DLD1 (cell line): ENCODE data around the gene PCSK5.

Experiments used
- in situ Hi-C: cut with HindIII; loops from 2 replicates; pipeline ENCODE4 v1.10.0; 2017; ENCODE audit warnings: low sequenced_read_pairs

Gene PCSK5

DNA sequence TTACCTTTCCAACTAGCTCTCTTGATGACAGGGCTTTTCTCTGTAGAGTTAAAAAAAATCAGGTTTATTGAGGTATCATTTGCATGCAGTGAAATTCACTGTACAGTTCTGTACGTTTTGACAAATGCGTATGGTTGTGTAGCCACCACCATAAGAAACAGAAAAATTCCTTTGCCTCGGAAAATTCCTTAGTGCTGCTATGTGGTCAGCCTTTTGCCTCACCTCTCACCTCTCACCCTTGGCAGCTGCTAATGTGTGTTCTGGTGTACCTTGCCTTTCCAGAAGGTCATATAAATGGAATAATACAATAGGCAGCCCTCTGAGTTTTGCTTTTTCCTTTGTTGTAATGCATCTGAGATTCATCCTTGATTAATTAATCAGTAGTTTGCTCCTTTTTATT, 28.4 kb downstream of the PCSK5 start:
- in situ Hi-C loops = no loop called here

GRCh38 chr9:75921391-75922127, 31.1 kb downstream of the PCSK5 start:
- in situ Hi-C loops = no loop called here

DNA sequence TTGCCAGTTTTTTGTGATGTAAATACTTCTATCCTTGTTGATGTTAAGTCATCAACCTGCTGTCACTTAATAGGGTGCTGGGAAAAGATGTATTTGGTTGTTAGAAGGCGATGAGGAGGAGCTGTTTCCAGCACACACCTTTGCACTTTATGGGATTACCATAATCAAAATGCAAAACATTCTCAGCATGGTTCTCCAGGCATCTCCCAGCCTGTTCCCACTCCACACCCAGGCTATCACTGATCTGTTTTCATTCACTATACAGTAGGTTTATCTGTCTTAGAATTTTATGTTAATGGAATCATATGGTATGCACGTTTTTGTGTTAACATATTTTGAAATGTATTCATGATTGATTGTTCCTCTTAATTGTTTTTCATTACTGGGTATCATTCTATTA, 35.9 kb downstream of the PCSK5 start:
- in situ Hi-C loops = no loop called here

GRCh38 chr9:75927356-75927755, 36.9 kb downstream of the PCSK5 start:
- in situ Hi-C loops = no loop called here

GRCh38 chr9:75930190-75930589, 39.7 kb downstream of the PCSK5 start:
- in situ Hi-C loops = no loop called here

DNA sequence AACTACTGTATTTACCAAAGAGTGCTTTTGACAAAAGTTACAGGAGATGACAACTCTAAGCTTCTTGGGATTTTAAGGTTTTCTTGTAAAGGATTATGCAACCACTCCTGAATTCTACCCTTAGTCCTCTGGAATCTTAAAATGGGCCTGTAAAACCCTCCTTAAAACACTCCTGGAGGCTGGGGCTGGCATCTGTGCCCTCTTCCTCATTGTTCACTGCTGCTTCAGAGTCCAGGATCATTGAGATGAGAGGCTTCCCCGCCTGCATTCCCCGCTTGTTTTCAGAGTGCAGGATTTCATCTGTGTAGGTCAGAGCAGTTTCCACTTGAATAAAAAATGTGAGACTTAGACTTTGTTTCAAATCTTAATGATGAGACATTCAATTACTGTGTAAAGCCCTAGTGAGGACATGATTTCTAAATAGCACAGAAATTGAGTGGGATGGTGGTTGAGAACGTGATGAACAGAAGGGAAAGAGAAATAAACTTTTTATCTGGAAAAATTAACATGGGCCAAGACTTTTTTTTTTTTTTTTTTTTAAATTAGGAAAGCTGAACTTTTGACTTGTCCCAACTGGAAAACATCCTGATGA, 40.4 kb downstream of the PCSK5 start:
- in situ Hi-C loops = no loop called here

GRCh38 chr9:75933982-75934381, 43.5 kb downstream of the PCSK5 start:
- in situ Hi-C loops = no loop called here

DNA sequence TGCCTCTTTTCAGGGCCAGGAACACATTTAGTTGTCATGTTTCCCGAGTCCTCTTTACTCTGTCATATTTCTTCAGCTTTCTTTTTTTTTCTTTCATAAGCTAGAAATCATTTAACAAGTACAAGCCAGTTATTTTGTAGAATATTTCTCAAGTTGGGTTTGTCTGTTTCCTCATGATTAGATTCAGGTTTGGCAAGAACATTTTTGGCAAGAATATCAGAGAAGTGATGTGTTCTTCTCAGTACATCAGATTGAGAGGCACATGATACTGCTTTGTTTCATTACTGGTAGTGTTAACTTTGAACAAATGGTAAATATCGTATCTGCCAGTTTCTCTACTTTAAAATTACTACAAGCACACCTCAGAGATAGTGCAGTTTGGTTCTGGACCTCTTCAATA, 45.1 kb downstream of the PCSK5 start:
- in situ Hi-C loops = no loop called here

DNA sequence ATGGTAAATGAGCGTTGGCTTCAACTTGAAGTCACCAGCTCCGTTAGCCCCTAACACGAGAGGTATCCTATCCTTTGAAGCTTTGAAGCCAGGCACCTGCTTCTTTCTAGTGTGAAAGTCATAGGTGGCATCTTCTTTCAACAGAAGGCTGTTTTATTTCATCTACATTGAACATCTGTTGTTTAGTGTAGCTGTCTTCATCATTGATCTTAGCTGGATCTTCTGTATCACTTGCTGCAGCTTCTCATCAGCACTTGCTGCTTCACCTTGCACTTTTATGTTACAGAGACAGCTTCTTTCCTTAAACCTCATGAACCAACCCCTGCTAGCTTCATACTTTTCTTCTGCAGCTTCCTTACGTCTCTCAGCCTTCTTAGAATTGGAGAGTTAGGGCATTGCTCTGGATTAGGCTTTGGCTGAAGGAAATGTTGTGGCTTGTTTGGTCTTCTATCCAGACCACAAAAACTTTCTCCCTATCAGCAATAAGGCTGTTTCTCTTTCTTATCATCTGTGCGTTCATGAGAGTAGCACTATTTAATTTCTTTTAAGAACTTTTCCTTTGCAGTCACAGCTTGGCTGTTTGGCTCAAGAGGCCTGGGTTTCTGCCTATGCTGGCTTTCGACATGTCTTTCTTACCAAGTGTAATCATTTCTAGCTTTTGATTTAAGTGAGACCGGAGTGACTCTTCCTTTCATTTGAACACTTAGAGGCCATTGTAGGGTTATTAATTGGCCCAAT, 47.2 kb downstream of the PCSK5 start:
- in situ Hi-C loops = no loop called here

DNA sequence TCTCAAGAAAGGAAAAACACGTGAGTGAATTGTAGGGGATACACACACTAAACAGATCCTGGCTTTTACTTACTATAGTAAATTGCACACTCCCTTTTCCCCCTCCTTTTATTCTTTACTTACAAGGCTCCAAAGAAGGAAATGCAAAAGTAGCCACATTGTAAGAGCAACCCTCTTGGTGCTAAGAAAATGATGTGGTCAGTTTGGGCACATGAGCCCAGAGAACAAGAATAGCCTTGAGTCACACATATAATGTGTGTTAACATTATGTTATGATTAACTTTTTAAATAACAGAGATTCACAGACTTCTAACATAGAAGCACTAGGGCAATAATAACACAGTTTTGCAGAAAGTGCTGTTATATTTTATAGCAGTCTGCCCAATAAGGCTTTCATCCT, 48.5 kb downstream of the PCSK5 start:
- in situ Hi-C loops = no loop called here

- in situ Hi-C loops = no loop called here
These were observed 49.2 kb downstream of the PCSK5 start for GRCh38 chr9:75939536-75940111.

GRCh38 chr9:75941066-75941465, 50.6 kb downstream of the PCSK5 start:
- in situ Hi-C loops = no loop called here

DNA sequence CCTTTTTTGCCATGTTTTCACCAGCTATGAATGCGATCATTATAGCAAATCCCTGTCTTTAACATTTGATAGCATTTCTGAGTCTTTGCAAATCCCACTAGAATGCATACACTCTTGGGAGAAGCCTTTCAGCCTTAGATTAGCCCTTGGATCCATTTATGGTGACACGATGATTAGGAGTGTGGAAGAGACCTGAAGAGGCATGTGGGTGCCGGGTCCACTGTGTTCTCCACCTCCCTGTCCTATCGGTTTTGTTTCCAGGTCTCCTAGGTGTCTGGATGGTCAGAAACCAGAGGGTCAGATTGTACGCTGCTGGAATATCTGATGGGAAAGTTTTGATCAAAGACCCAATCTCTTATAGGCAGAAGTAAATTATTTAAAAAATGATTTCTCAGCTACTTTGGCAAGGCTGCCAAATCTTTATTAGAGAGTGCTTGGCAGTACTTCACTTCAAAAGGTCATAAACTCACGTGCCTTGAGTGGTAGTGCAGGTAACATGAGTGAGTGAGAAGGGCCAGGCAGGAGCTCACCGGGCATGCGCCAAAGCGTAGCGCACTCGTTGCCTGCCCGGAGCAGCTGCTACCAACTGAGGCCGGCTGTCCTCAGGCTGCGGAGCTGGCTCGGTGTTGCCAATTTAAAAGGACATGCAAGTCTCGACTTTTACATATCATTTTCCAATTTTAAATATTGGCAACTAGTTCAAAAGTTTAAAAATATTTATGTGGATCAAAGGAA, 51.3 kb downstream of the PCSK5 start:
- in situ Hi-C loops = no loop called here

DNA sequence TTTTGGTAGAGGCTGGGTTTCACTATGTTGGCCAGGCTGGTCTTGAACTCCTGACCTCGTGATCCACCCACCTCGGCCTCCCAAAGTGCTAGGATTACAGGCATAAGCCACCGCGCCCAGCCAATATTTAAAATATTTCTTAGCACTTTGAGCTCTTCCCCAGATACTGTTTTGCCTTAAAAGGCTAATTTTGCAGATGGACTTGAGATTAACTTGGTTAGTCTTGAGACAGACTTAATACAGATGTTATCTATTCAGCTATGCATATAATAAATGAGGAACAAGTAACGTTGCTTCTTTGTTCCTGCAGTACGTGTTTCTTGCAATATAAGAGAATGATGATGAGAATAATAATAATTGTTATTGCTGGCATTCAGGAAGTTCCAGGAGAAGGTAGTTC, 56.3 kb downstream of the PCSK5 start:
- in situ Hi-C loops = no loop called here

DNA sequence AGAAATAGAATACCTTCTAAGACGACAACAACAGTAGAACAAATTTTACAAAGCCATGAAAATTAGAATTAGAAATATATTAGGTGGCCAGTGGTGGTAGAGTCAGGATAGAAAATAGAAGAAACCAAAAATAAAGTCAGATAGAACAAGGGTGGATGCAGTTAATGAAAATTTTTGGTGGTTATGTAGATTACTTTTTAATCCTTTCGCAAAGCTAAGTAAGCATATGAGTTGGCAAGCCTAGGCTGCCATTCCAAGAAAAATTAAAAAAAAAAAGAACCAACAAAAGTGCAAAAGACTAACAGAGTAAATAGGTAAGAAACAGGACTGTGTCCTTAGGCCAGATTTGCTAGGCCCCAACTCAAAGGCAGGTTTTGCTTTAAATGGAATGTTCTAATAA, 56.8 kb downstream of the PCSK5 start:
- in situ Hi-C loops = no loop called here

DNA sequence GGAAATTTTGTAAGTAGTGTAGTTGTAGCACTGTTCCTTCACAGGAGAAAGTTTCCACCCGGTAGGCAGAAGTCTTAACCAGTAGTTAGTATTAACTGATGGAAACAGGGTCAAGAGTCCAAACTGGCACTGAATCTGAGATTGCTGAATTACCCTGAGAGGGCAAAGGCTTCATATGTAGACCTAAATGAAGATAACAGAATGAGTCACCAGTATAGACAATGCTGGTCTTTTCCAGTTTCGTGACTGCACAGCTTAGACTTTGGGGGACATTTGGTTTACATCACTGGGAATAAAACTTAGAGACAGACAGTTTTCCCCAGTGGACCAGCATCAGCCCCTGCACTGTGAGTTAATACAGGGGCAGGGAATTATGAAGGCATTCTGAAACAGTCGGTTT, 60.5 kb downstream of the PCSK5 start:
- in situ Hi-C loops = no loop called here

- in situ Hi-C loops = no loop called here
These were observed 62.7 kb downstream of the PCSK5 start for GRCh38 chr9:75953218-75953617.

GRCh38 chr9:75956161-75956560, 65.7 kb downstream of the PCSK5 start:
- in situ Hi-C loops = no loop called here

GRCh38 chr9:75957116-75957515, 66.6 kb downstream of the PCSK5 start:
- in situ Hi-C loops = no loop called here

DNA sequence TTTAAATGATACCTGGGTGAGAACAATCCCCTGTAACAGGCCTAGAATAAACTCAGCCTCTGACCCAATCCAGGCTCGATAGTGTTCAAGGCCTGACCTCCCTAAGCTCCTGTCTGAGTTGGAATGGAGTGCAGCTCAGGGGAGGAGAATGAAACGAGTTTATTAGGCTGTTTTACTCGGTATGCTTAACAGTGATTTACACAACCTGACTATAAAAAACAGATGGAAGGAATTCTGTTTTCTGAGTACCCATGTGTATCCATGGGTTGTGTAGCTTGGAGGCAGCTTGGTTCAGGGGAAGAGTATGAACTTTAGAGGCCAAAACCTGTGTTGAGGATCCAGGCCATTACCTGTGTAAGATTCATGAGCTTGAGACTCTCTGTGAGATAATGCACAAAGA, 67.8 kb downstream of the PCSK5 start:
- in situ Hi-C loops = no loop called here

- in situ Hi-C loops = no loop called here
These were observed 70.1 kb downstream of the PCSK5 start for GRCh38 chr9:75960551-75960950.
